HepG2 (cell line): ENCODE data around the gene FLAD1. TPM values are rescaled to one million over a fixed set of nuclear protein-coding genes. Genes with fewer than 3 reads are reported as not detected.

Experiments
- ARID2 ChIP-seq: sonication (generic); formaldehyde crosslinking; IDR thresholded peaks from 2 replicates; pipeline ENCODE4 v1.8.1; 2022; ENCODE audit warnings: mild to moderate bottlenecking, missing genetic modification reagents, borderline replicate concordance
- ETV6 ChIP-seq: sonication (generic); formaldehyde crosslinking; conservative IDR thresholded peaks from 2 replicates; pipeline ENCODE4 v1.4.0; 2020; ENCODE audit warnings: missing genetic modification reagents
- FOXA3 ChIP-seq: IDR thresholded peaks from 2 replicates; pipeline ENCODE4 v1.6.1; 2016; ENCODE audit warnings: missing genetic modification reagents, missing compliant biosample characterization
- HOXA3 ChIP-seq: sonication (generic); formaldehyde crosslinking; IDR thresholded peaks from 2 replicates; pipeline ENCODE4 v1.5.0; 2020; ENCODE audit warnings: missing genetic modification reagents
- KDM5B ChIP-seq: sonication (generic); formaldehyde crosslinking; IDR thresholded peaks from 2 replicates; pipeline ENCODE4 v1.4.0; 2020; ENCODE audit warnings: missing genetic modification reagents, mild to moderate bottlenecking, borderline replicate concordance
- NFE2L2 ChIP-seq: fragments of 150-350 bp; IDR thresholded peaks from 2 replicates; pipeline ENCODE4 v1.6.1; 2014; ENCODE audit warnings: low read length
- NONO ChIP-seq, 2 experiments: fragments of 450-650 bp in 1 of 2; sonication (generic) in 1 of 2; formaldehyde crosslinking in 1 of 2; IDR thresholded peaks in 1 of 2; conservative IDR thresholded peaks in 1 of 2; 2 replicates each; pipeline versions ENCODE4 v1.6.1 to v1.8.0; 2017 to 2022; ENCODE audit warnings: mild to moderate bottlenecking in 1 of 2, missing genetic modification reagents in 1 of 2, moderate library complexity in 1 of 2
- PAF1 ChIP-seq: IDR thresholded peaks from 2 replicates; pipeline ENCODE4 v1.6.1; 2016; ENCODE audit warnings: missing genetic modification reagents, missing compliant biosample characterization
- PPARG ChIP-seq: conservative IDR thresholded peaks from 2 replicates; pipeline ENCODE4 v1.6.1; 2016; ENCODE audit warnings: missing biosample characterization, missing genetic modification reagents
- SKI ChIP-seq: fragments of 450-650 bp; IDR thresholded peaks from one replicate; pipeline ENCODE4 v1.6.1; 2018; ENCODE audit warnings: mild to moderate bottlenecking; ENCODE audit not compliant: partially characterized antibody
- ZFP90 ChIP-seq: sonication (generic); formaldehyde crosslinking; IDR thresholded peaks from 2 replicates; pipeline ENCODE4 v1.8.0; 2022; ENCODE audit warnings: missing genetic modification reagents, mild to moderate bottlenecking, inconsistent platforms, borderline replicate concordance
- ZNF558 ChIP-seq: sonication (generic); formaldehyde crosslinking; IDR thresholded peaks from 2 replicates; pipeline ENCODE4 v1.9.0; 2022; ENCODE audit warnings: mild to moderate bottlenecking, missing genetic modification reagents, borderline replicate concordance
- ZNF589 ChIP-seq: sonication (generic); formaldehyde crosslinking; conservative IDR thresholded peaks from 2 replicates; pipeline ENCODE4 v1.8.0; 2022; ENCODE audit warnings: mild to moderate bottlenecking, moderate library complexity, missing genetic modification reagents
- ZNF616 ChIP-seq: sonication (generic); formaldehyde crosslinking; IDR thresholded peaks from 2 replicates; pipeline ENCODE4 v1.5.0; 2020; ENCODE audit warnings: low read depth, mild to moderate bottlenecking, missing genetic modification reagents
- ZNF672 ChIP-seq: sonication (generic); formaldehyde crosslinking; IDR thresholded peaks from 2 replicates; pipeline ENCODE4 v1.8.1; 2022; ENCODE audit warnings: missing genetic modification reagents
- ZNF746 ChIP-seq: sonication (generic); formaldehyde crosslinking; IDR thresholded peaks from 2 replicates; pipeline ENCODE4 v1.8.0; 2022; ENCODE audit warnings: mild to moderate bottlenecking, missing genetic modification reagents
- ZNF749 ChIP-seq: sonication (generic); formaldehyde crosslinking; IDR thresholded peaks from 2 replicates; pipeline ENCODE4 v1.8.0; 2022; ENCODE audit warnings: mild to moderate bottlenecking, missing genetic modification reagents, moderate library complexity, borderline replicate concordance
- ZNF773 ChIP-seq: sonication (generic); formaldehyde crosslinking; IDR thresholded peaks from 2 replicates; pipeline ENCODE4 v1.4.0; 2020; ENCODE audit warnings: missing genetic modification reagents, borderline replicate concordance
- polyA plus RNA-seq, 8 experiments: library from polyadenylated mRNA; depleted of rRNA in 3 of 8; stranded (reverse) in 7 of 8; unstranded in 1 of 8; fragments of >200 nt; fragmentation: Illumina TruSeq in 4 of 8; extraction: Trizol in 4 of 8; gene quantifications; 2 replicates each; pipeline versions ENCODE4 v1.2.1 to v1.2.3, GENCODE V29; 2011 to 2016; ENCODE audit warnings: low read depth in 4 of 8, missing spikeins in 1 of 8, mixed read lengths in 1 of 8; ENCODE audit not compliant: insufficient read depth in 1 of 8
- total RNA-seq, 5 experiments: library from RNA; depleted of rRNA; stranded (reverse); fragments of >200 nt; fragmentation: Illumina TruSeq; extraction: Trizol; gene quantifications; 2 replicates each; pipeline ENCODE4 v1.2.3, GENCODE V29; 2016; ENCODE audit warnings: low read depth in 1 of 5
- TF ChIP-seq, protein P1 (sequence below): sonication (generic); formaldehyde crosslinking; IDR thresholded peaks from 2 replicates; pipeline ENCODE4 v1.5.0; 2020; ENCODE audit warnings: missing genetic modification reagents, mild to moderate bottlenecking, borderline replicate concordance
- TF ChIP-seq, protein P2 (sequence below): sonication (generic); formaldehyde crosslinking; IDR thresholded peaks from 2 replicates; pipeline ENCODE4 v1.4.0; 2020; ENCODE audit warnings: missing genetic modification reagents, borderline replicate concordance

FLAD1 gene
- total and polyA plus RNA-seq, 2 of the 13 experiments (the other 11 are each of a cell fraction or from before 2014, with no cell fraction given) = 25.9 to 32.8 TPM

DNA sequence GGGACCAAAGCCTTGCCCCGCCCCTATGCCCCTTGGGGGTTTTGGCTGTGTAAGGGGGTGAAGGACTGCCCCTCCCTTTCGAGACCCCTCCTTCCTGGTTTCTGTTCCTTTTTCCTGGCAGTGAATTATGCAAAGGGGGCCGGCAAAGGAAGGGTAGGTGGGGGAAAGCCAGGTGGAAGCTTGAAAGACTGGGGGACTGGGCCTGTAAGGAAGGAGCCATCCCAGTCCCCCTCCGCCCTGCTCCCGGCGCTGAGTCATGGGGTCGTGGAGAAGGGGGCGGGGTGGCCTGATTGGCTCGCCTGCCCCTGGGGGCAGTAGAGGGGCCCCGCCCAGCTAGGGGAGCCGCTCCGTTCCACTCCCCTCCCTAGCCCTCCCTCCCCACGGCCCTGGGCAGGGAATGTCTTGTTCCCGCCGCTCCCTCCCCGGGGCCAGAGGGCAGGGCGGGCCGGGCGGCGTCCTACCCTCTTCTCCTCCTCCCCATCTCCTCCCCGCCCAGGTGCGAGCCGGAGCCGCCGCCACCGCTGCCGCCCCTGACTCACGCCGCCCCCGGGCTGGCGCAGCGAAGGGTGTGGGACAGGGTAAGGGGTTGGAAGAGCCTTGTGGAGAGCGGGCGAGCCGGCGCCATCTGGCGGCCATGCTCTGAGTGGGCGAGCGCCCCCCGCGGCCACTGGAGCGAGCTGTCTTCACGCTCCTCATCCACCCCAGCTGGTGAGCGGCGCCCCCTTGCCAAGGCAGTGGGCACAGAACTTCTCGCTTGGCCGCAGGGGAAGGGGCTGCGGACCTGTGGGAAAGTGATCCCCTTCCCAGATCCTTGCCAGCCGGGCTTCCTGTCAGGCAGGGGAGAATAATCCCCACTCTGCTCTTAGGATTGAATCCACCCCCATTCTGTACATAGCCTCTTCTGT is 34.1 kb downstream of the FLAD1 start (continued):
- TF ChIP-seq ZNF558 (CRISPR knock-in tag) (peak; percentile 59; the same call in 1 of the 2 replicates), NFE2L2 (no peak), ZNF672 (no peak), KDM5B (peak; percentile 91; the same call in 1 of the 2 replicates), ZNF773 (CRISPR knock-in tag) (no peak), ZNF746 (CRISPR knock-in tag) (peak; percentile 97), ZFP90 (CRISPR knock-in tag) (peak; percentile 88; the same call in 1 of the 2 replicates), HOXA3 (CRISPR knock-in tag) (peak; percentile 90), PPARG (CRISPR knock-in tag) (peak; percentile 66), PAF1 (peak; percentile 98), ARID2 (CRISPR knock-in tag) (no peak), ETV6 (peak; percentile 49; the same call in 1 of the 2 replicates), FOXA3 (CRISPR knock-in tag) (no peak; the same call in 1 of the 2 replicates), ZNF616 (CRISPR knock-in tag) (no peak), ZNF589 (CRISPR knock-in tag) (peak; percentile 76; the same call in 1 of the 2 replicates), NONO (IDR thresholded peaks at IDR 0.05) (no peak), NONO (CRISPR knock-in tag; conservative IDR thresholded peaks at IDR 0.05) (peak; percentile 97), ZNF749 (no peak), SKI (peak; percentile 56)
- TF ChIP-seq, protein P1, sequence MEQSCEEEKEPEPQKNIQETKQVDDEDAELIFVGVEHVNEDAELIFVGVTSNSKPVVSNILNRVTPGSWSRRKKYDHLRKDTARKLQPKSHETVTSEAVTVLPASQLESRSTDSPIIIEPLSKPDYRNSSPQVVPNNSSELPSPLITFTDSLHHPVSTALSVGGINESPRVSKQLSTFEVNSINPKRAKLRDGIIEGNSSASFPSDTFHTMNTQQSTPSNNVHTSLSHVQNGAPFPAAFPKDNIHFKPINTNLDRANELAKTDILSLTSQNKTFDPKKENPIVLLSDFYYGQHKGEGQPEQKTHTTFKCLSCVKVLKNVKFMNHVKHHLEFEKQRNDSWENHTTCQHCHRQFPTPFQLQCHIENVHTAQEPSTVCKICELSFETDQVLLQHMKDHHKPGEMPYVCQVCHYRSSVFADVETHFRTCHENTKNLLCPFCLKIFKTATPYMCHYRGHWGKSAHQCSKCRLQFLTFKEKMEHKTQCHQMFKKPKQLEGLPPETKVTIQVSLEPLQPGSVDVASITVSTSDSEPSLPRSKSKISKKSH (CRISPR knock-in tag) = no peak
- TF ChIP-seq, protein P2, sequence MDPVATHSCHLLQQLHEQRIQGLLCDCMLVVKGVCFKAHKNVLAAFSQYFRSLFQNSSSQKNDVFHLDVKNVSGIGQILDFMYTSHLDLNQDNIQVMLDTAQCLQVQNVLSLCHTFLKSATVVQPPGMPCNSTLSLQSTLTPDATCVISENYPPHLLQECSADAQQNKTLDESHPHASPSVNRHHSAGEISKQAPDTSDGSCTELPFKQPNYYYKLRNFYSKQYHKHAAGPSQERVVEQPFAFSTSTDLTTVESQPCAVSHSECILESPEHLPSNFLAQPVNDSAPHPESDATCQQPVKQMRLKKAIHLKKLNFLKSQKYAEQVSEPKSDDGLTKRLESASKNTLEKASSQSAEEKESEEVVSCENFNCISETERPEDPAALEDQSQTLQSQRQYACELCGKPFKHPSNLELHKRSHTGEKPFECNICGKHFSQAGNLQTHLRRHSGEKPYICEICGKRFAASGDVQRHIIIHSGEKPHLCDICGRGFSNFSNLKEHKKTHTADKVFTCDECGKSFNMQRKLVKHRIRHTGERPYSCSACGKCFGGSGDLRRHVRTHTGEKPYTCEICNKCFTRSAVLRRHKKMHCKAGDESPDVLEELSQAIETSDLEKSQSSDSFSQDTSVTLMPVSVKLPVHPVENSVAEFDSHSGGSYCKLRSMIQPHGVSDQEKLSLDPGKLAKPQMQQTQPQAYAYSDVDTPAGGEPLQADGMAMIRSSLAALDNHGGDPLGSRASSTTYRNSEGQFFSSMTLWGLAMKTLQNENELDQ = no peak
